Measurements from ENCODE around the gene FALEC.

The FALEC gene

DNA sequence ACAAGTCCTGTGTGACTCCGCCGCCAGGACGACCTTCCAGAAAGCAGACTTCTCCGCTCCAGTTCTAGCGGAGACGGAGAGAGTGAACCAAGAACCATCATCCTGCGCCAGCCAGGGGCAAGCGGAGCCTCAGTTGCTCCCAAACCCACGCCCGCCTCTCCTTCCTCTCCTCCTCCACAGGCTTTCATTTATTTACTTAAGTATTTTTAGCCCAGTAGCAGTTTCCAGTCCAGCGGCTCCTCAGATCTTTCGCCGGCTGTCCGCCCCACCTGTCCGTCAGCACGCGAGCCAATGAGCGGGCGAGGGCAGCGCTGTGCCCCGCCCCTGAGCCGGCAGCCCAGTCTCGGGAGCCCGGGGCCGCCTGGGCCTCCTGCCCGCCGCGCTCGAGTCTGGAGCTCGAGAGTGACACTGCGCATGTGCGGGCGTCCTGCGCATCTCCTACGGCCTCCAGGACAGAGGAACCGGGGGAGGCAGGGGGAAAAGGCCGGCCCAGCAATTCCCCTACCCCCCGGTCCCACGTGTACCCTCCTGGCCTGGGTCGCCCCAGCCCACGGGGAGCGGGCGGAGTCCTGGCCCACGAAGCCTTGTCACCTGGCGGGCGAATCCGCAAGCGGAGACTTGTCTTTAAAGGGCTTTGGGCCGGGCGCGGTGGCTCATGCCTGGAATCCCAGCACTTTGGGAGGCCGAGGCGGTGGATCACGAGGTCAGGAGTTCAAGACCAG lies at the start of gene FALEC:
Gene FALEC (plus strand): TSS at position 425 of the 722 bp plus-strand sequence.
- TF ChIP-seq, protein P1, sequence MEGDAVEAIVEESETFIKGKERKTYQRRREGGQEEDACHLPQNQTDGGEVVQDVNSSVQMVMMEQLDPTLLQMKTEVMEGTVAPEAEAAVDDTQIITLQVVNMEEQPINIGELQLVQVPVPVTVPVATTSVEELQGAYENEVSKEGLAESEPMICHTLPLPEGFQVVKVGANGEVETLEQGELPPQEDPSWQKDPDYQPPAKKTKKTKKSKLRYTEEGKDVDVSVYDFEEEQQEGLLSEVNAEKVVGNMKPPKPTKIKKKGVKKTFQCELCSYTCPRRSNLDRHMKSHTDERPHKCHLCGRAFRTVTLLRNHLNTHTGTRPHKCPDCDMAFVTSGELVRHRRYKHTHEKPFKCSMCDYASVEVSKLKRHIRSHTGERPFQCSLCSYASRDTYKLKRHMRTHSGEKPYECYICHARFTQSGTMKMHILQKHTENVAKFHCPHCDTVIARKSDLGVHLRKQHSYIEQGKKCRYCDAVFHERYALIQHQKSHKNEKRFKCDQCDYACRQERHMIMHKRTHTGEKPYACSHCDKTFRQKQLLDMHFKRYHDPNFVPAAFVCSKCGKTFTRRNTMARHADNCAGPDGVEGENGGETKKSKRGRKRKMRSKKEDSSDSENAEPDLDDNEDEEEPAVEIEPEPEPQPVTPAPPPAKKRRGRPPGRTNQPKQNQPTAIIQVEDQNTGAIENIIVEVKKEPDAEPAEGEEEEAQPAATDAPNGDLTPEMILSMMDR (IDR thresholded peaks at IDR 0.05): no peak

DNA sequence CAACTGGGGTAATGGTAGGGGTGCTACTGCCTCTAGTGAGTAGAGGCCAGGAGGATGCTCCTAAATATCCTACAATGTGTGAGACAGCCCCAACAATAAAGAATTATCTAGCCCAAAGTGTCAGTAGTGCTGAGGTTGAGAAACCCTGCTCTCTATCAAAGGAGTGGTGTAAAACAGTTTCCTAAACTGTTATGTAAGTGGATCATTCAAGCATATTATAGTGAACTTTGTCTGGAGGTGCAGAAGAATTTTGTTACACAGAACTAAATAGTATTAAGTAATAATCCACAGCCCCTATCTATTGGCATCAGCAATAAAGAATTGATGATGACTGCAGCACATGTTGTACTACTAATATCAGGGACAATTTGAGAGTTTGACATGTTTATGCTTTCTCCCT lies 48.6 kb upstream of the FALEC start:
- TF ChIP-seq, protein P1 (IDR thresholded peaks at IDR 0.05): no peak

DNA sequence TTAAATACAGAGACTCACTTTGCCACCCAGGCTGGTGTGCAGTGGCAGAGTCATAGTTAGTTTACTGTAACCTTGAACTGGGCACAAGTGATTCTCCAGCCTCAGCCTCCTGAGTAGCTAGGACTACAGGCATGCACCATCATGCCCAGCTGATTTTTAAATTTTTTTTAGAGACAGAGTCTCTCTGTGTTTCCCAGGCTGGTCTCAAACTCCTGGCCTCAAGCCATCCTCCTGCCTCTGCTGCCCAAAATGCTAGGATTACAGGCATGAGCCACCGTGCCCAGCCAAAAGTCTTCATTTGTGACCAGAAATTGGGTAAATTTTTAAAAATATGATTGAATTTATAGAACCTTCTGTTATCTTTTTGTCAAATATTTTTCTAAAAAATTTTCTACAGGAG lies 46.3 kb upstream of the FALEC start:
- TF ChIP-seq, protein P1 (IDR thresholded peaks at IDR 0.05): no peak

DNA sequence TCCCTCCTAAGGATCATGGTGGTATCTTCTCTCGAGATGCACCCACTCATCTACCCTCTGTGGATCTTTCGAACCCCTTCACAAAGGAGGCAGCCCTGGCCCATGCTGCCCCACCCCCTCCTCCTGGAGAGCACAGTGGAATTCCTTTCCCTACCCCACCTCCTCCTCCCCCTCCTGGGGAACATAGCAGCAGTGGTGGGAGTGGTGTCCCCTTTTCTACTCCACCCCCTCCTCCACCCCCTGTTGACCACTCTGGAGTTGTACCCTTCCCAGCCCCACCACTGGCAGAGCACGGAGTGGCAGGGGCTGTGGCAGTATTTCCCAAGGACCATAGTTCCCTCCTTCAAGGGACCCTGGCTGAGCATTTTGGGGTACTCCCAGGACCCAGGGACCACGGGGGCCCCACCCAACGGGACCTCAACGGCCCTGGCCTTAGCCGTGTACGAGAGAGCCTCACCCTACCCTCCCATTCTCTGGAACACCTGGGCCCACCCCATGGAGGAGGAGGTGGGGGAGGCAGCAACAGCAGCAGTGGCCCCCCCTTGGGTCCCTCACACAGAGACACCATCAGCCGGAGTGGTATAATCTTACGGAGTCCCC lies 42.9 kb upstream of the FALEC start:
- TF ChIP-seq, protein P1 (IDR thresholded peaks at IDR 0.05): no peak

DNA sequence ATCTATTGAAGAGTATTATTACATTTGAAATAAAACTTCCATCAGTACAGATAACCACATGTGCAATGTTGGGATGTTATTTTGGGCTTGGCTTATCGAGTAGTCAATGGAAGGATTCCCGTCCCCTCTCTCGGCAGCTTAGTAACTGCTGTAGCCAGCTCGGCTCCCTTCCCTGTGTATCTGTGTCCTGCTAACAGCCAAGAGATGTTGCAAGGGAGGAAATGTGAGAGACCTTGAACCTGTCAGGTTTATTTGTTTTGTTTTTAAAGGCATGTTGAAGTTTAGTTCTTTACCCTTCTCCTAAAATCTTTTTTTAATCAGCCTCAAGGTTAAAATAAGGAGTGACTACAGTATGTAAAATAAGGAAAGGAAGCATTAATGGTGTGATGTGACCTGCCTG lies 41.9 kb upstream of the FALEC start:
- TF ChIP-seq, protein P1 (IDR thresholded peaks at IDR 0.05): no peak

DNA sequence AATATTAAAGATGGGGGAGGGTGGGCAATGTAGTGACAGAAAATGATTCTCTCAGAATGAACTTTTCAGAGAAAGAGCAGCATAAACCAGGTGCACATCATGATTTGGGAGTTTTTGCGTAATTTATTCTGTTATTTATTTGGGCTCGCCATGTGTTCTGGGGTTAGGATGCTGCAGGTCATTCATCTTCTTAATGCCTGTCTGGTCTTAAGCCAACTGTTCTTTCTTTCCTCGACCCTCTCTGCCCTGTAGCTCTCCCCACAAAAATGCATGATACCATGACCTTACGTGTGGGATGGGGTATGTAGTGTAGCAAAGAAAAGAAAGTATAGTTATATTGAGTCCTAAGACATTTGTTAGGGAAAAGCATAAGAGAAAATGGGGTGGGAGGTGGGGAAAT lies 40.7 kb upstream of the FALEC start:
- TF ChIP-seq, protein P1 (IDR thresholded peaks at IDR 0.05): no peak

DNA sequence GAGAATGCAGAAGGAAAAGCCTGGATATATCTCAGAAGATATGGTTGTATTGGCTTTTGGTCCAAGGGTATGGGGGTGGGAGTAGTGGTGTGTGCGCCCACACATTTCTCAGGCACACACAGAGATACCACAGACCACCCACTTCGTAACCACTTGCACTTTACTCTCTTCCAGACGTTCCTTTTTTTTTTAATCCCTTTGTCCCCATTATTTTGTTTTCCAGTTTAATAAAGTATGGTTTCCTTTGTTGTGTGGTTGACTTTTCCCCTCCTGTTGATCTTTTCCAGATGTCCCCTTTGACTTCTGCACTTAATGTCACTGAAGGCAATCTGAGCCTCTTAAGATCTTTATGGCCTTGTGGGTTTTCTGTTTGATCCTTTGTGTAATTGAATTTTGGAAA lies 38.8 kb upstream of the FALEC start:
- TF ChIP-seq, protein P1 (IDR thresholded peaks at IDR 0.05): no peak
